H7 (cell line): ENCODE results near the gene TMEM253. TPM values are rescaled to one million over a fixed set of nuclear protein-coding genes. Genes with fewer than 3 reads are reported as not detected.

Experiments used
- DNase-seq: peaks from one replicate; pipeline ENCODE4 v3.0.0; 2012
- H3K27me3 ChIP-seq: 2 replicates; pipeline ENCODE4 v1.6.0; 2011; ENCODE audit warnings: mild to moderate bottlenecking, low read length; ENCODE audit not compliant: control insufficient read depth, insufficient read depth
- H3K36me3 ChIP-seq: replicated peaks from 2 replicates; pipeline ENCODE4 v1.5.1; 2011; ENCODE audit warnings: low read length; ENCODE audit not compliant: control insufficient read depth, insufficient read depth
- H3K4me3 ChIP-seq: 2 replicates; pipeline ENCODE4 v1.5.1; 2011; ENCODE audit warnings: low read depth, mild to moderate bottlenecking, control low read depth, low read length, moderate library complexity; ENCODE audit not compliant: insufficient read depth
- total RNA-seq: library from RNA; depleted of rRNA; stranded (reverse); fragments of >200 nt; shearing (Covaris generic); gene quantifications from 2 replicates; pipeline ENCODE4 v1.2.3, GENCODE V29; 2014

Gene TMEM253
- total RNA-seq, 1 experiment from 2014 or later: 0.31 TPM

DNA sequence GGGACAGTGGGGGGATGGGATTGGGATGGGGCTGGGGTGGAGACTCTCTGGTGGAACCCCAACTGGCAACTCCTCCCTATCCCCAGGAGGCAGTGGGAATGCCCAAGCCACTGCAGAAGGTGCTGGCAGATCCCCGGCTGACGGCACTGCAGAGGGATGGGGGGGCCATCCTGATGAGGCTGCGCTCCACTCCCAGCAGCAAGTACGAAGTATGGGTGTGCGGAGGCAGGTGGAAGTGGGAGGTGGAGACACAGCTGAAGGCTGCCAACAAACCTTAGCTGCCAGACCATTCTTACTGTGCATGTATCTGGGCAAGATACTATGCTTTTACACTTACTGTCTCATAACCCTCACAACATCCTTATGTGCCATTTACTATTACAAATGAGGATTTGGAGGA, 22.6 kb upstream of the TMEM253 start:
- H3K4me3 ChIP-seq: no peak overlapping the region
- no peaks in the 10 kb centered on the region for H3K27me3 ChIP-seq
- no peak for DNase-seq
- H3K36me3 ChIP-seq: peaks cover 40% of the 10 kb centered on the region

DNA sequence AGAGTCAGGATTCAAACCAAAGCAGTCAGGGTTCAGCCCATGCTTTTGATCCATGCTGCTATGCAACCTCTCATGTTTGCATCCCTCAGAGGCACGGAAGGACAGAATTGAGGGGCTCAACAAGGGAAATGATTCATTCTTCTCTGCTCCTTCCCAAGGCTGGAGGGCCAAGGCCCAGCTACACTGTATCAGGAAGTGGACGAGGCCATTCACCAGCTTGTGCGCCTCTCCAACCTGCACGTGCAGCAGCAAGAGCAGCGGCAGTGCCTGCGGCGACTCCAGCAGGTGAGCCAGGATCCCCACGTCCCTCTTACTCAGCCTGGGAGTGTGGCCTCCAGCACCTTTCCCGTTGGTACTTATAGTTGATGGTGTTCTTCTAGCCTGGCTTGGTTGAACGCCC, 22.1 kb upstream of the TMEM253 start:
- H3K4me3 ChIP-seq: no peak overlapping the region
- no peaks in the 10 kb centered on the region for H3K27me3 ChIP-seq
- no peak for DNase-seq
- peaks cover 42% of the 10 kb centered on the region for H3K36me3 ChIP-seq

DNA sequence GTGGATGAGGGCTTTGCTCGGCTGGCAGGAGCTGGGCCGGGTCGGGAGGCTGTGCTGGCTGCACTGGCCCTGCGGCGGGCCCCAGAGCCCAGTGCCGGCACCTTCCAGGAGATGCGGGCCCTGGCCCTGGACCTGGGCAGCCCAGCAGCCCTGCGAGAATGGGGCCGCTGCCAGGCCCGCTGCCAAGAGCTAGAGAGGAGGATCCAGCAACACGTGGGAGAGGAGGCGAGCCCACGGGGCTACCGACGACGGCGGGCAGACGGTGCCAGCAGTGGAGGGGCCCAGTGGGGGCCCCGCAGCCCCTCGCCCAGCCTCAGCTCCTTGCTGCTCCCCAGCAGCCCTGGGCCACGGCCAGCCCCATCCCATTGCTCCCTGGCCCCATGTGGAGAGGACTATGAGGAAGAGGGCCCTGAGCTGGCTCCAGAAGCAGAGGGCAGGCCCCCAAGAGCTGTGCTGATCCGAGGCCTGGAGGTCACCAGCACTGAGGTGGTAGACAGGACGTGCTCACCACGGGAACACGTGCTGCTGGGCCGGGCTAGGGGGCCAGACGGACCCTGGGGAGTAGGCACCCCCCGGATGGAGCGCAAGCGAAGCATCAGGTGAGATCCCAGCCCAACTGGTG, 19.2 kb upstream of the TMEM253 start:
- Histone ChIP-seq H3K27me3 (no peaks in the 10 kb centered on the region), H3K36me3 (peaks cover 53% of the 10 kb centered on the region), H3K4me3 (no peak overlapping the region)
- peak; percentile 57 for DNase-seq

DNA sequence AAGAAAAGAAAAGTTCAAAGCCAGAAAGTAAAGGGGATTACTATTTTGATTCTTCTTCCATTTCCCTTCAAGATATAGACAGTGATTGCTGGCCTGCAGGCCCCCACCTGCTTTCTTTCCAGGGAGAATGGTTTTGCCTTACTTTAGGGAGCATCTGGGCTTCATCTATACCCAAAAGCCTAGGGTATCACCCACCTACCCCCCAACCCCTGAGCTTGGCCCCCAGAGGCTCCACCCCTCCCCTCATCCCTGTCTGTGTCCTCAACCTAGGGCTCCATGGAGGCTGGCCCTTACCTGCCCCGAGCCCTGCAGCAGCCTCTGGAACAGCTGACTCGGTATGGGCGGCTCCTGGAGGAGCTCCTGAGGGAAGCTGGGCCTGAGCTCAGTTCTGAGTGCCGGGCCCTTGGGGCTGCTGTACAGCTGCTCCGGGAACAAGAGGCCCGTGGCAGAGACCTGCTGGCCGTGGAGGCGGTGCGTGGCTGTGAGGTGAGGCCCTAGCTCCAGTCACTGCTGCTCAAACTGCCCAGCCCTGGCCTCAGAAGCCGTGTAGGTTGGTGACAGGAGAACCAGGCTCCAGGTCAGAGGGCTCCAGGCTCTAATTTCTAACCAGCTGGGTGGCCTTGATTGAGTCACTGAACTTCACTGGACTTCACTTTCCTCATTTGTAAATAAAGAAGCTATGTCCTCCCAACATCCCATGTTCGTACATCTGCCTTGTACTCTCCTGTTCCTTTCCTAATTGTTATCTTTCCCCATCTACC, 17.1 kb upstream of the TMEM253 start:
- Histone ChIP-seq H3K27me3 (no peaks in the 10 kb centered on the region), H3K36me3 (peaks cover 46% of the 10 kb centered on the region), H3K4me3 (no peak overlapping the region)
- DNase-seq: no peak

DNA sequence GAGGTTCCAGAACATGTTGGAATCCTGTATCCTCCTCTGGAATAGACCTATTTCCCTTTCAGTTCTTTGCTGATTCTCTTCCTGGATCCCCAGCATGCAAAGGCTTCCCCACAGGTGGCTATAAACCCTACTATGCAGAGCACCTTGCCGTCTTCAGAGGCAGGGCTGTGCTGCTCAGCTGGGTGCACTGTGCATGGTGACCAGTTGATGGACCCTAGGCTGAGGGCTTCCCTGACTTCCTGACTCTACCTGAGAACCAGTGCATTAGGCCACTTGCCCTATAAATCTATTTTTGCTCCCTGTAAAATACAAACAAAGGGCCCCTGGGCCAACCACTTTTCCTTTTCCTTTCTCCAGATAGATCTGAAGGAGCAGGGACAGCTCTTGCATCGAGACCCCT, 16.5 kb upstream of the TMEM253 start:
- Histone ChIP-seq H3K4me3 (no peak overlapping the region), H3K36me3 (peaks cover 45% of the 10 kb centered on the region), H3K27me3 (no peaks in the 10 kb centered on the region)
- DNase-seq: no peak

DNA sequence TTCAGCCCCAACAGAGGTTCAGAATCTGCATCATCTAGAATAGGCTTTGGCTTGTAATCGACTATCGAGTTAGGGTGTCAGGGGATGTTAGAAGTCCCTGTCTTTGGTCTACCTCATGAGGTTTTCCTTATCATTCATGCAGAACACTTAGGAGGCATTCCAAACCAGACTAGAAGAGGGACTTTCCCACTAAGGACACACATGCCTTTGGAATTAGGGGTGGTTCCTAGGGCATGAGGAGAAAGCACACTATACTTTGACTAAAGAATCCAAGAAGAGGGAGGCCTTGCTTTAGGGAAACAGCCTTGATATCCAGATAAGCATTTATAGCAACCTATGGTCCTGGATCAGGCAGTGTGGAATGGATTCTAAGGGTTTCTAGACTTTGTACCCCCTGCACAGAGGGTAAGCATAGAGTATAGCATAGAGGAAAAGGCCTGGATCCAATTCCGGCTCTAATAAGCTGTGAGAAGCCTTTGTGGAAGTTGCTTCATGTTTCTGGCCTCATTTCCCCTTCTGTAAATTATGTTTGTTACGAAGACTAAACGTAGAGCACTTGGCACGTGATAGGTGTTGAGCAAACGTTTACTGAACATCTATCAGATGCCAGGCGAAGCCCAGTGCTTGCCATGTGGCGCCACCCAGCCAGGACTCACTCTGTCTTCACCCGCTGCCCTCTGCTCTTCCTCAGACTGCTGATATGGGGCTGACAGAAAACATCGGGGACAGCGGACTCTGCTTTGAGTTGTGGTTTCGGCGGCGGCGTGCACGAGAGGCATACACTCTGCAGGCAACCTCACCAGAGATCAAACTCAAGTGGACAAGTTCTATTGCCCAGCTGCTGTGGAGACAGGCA, 15.6 kb upstream of the TMEM253 start:
- Histone ChIP-seq H3K27me3 (no peaks in the 10 kb centered on the region), H3K4me3 (no peak overlapping the region), H3K36me3 (peaks cover 45% of the 10 kb centered on the region)
- DNase-seq: no peak

DNA sequence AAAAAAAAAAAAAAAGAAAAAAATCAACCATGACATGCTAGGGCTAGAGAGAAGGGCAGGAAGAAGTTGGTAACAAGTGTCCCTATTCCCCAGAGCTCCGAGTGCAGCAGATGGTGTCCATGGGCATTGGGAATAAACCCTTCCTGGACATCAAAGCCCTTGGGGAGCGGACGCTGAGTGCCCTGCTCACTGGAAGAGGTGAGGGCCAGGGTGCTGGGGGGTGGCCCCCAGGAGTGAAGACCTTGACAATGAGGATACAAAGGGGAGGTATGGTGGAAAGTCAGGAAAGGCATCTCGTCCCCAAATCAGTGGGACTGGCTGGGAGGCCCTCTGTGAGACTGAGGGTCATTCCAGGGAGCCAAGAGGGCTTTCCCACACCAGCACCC, 14.0 kb upstream of the TMEM253 start:
- H3K4me3 ChIP-seq: no peak overlapping the region
- no peaks in the 10 kb centered on the region for H3K27me3 ChIP-seq
- DNase-seq: no peak
- peaks cover 46% of the 10 kb centered on the region for H3K36me3 ChIP-seq

DNA sequence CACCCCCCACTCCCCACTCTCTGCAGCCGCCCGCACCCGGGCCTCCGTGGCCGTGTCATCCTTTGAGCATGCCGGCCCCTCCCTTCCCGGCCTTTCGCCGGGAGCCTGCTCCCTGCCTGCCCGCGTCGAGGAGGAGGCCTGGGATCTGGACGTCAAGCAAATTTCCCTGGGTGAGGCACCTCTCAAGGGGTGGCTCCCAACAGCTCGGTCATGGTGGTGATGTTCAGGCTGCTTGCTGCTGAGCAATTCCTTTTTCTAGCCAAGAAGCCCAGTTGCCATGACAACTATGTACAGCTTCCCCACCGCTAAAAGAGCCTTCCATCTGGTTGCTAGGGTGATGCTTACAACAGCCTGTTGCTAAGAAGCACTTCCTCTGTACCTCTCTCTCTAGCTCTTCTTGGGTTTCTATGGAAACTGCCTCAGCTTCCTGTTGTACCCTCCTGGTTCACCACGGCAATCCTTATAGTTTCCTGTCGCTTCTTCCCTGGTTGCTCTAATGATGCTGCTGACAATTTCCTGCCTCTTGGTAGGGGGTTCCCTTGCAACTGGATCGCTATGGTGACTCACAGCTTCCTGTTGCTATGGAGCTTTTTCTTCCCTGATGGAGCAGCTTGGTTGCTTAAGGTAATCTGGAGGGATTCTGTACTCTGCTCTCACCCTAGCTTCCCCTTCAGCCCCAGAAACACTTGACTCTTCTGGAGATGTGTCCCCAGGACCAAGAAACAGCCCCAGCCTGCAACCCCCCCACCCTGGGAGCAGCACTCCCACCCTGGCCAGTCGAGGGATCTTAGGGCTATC, 13.4 kb upstream of the TMEM253 start:
- peak; percentile 89 for DNase-seq
- H3K36me3 ChIP-seq: peaks cover 43% of the 10 kb centered on the region
- no peak overlapping the region for H3K4me3 ChIP-seq
- H3K27me3 ChIP-seq: no peaks in the 10 kb centered on the region

DNA sequence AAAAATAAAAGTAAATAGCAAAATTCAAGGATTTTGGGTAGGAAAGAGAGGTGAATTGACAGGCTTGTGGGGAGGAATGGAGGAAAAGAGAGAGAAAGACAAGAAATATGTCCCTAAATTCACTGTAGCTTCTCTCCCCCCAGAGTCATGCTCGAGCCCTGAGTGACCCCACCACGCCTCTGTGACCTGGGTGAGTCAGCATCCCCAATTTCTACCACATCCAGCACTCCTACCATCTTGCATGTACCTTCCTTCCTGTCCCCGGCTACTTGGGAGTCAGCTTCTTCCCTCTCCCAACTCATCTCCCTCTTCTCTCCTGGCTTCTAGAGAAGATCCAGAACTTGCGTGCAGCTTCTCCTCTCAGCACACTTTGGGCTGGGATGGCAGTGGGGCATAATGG, 12.2 kb upstream of the TMEM253 start:
- no peak for DNase-seq
- H3K4me3 ChIP-seq: no peak overlapping the region
- no peaks in the 10 kb centered on the region for H3K27me3 ChIP-seq
- peaks cover 38% of the 10 kb centered on the region for H3K36me3 ChIP-seq

DNA sequence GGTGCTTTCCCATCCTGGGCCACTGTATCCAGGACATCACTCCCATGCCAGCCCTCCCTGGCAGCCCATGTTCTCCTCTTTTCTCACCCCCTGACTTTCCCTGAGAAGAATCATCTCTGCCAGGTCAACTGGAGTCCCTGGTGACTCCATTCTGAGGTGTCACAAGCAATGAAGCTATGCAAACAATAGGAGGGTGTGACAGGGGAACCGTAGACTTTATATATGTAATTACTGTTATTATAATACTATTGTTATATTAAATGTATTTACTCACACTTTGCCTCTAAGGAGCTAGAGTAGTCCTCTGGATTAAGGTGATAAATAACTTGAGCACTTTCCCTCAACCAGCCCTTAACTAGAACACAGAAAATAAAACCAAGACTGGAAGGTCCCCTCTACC, 11.6 kb upstream of the TMEM253 start:
- H3K36me3 ChIP-seq: peaks cover 34% of the 10 kb centered on the region
- no peak overlapping the region for H3K4me3 ChIP-seq
- no peaks in the 10 kb centered on the region for H3K27me3 ChIP-seq
- no peak for DNase-seq

DNA sequence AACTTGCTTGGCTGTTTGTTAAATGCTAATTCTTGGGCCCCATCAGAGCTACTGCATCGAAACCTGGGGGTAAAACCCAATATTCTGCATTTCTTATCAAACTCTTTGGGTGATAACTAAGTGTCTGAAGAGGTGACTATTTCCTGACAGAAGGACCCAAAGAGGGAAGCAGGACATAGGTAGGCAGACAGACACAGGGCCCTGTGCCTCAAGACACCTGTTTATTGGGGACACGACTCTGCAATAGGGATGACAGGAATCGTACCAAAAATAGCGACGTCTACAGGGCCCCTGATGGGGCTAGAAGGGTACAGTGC, 11.0 kb upstream of the TMEM253 start:
- H3K27me3 ChIP-seq: no peaks in the 10 kb centered on the region
- peaks cover 32% of the 10 kb centered on the region for H3K36me3 ChIP-seq
- H3K4me3 ChIP-seq: no peak overlapping the region
- DNase-seq: no peak

DNA sequence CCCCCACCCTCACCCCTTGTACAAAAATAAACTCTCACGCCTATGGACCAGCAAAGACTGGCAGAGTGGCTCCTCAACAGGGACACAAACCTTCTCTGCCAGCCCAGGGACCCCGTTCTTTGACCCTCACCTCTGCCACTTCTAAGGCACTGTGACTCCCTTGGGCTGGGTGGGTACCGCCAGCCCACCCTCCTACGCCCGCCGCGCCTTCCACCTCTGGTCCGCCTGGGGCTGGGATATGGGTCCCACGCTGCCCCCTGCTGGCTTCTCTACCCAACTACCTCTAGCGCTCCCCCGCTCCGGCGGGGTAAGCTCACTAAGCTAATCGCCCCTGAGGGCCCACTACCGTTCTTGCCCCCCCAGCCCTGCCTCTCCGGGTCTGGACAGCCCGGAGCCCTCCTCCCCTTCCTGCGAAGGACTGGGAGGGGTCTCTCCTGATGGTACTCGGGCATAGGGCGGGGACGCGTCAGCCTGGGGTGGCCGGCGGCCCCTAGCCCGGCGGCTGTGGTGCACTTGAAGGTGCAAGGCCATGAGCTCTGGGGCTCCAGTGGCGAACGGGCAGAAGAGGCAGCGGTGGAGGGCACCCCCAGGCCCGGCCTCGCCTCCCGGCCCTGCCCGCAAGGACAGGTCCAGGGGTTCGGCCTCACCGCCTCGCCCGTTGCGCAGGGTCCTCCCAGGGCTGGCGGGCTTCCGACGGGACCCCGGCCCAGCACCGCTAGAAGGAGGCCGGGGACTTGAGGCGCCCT, 10.5 kb upstream of the TMEM253 start:
- no peaks in the 10 kb centered on the region for H3K27me3 ChIP-seq
- DNase-seq: peak; percentile 96
- H3K36me3 ChIP-seq: peaks cover 27% of the 10 kb centered on the region
- no peak overlapping the region for H3K4me3 ChIP-seq

DNA sequence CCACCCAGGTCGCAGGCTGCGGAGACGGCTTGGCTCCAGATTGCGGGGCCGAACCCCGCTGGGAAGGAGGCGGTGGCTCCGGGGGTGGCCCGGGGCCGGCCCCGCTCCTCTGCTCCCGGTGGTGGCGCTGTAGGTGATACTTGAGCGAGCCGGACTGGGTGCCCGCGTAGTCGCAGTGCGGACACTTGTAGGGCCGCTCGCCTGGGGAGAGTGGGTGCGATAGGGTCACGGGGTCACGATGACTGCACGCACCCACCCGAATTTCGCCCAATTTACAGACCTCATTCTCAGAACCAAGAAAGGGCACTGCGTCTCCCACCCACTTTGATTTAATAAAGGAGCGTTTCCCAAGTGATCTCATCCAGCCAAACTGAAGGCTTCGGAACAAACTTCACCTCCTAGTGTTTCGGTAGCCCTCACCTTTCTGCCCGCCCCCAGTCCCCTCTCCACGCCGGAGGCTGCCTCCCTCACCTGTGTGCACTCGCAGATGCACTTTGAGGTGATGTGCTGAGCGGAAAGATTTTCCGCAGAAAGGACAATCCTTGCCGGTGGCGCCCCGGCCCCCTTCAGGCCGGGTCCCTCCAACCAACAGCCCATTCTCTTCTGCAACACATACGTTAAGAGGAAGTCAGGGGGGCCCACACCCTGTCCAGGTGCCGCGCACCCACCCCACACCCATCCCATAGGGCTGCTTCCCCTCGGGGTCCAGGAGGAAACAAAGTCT, 9.8 kb upstream of the TMEM253 start:
- Histone ChIP-seq H3K27me3 (no peaks in the 10 kb centered on the region), H3K4me3 (no peak overlapping the region), H3K36me3 (peaks cover 21% of the 10 kb centered on the region)
- peak; percentile 78 for DNase-seq
